PC-9 (cell line): ENCODE results near the gene SLC37A3.

Experiments used
- EZH2 ChIP-seq: fragments of 200-600 bp; sonication (generic); IDR thresholded peaks from 2 replicates; pipeline ENCODE4 v1.8.0; 2017; ENCODE audit warnings: antibody characterized with exemption, low read depth
- TF ChIP-seq, protein P1 (sequence below): fragments of 200-600 bp; sonication (generic); conservative IDR thresholded peaks from 2 replicates; pipeline ENCODE4 v1.6.1; 2017; ENCODE audit warnings: mixed run types, antibody characterized with exemption, mild to moderate bottlenecking, moderate library complexity

GRCh38 chr7:140389445-140389844, 8.9 kb downstream of the SLC37A3 start:
- TF ChIP-seq, protein P1, sequence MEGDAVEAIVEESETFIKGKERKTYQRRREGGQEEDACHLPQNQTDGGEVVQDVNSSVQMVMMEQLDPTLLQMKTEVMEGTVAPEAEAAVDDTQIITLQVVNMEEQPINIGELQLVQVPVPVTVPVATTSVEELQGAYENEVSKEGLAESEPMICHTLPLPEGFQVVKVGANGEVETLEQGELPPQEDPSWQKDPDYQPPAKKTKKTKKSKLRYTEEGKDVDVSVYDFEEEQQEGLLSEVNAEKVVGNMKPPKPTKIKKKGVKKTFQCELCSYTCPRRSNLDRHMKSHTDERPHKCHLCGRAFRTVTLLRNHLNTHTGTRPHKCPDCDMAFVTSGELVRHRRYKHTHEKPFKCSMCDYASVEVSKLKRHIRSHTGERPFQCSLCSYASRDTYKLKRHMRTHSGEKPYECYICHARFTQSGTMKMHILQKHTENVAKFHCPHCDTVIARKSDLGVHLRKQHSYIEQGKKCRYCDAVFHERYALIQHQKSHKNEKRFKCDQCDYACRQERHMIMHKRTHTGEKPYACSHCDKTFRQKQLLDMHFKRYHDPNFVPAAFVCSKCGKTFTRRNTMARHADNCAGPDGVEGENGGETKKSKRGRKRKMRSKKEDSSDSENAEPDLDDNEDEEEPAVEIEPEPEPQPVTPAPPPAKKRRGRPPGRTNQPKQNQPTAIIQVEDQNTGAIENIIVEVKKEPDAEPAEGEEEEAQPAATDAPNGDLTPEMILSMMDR, result no peak
- TF ChIP-seq EZH2, result no peak
